GM19351 (cell line): Measurements from ENCODE around the gene COL8A2.

Source experiments
- ATAC-seq: cut with Tn5 transposase; IDR thresholded peaks from one replicate; pipeline ENCODE4 v1.9.1; 2021; ENCODE audit warnings: mild to moderate bottlenecking, moderate library complexity; ENCODE audit not compliant: unreplicated experiment

COL8A2 gene

DNA sequence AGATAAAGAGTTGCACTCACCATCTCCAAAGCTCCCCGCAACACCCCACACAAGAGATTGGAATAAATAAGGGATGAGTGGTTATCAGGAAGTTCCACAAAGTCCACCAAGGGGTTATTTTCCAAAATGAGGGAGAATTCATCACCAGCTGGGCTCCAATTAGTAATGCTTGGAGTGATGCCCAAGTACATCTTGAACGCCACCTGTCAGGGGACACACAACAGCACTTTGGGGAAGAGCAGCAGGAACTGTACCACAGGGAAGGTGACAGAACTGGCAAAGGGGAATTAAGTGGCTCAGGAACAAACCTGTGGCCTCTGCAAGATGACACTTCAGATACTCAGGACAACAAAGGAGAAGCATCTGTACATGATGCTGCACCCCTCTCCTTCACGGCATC, 12.8 kb upstream of the COL8A2 start:
- no peak for ATAC-seq

DNA sequence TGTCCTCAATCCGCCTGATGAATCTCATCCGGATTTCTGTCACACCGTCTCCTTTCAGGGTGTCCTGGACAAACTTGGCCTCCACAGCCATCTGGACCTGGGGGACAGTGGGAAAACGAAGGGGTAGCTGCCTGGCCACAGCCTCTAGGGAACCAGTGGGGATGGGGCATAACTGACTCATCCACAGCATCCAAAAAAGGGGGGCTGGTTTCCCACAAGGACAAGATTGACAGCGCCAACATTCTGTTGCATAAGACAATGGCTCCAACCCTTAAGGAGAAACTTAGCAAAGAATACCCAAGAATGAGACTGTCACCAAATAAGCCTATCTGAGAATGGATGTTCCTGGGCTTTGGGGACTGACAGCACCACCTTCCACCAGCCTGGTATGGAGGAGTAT, 12.2 kb upstream of the COL8A2 start:
- ATAC-seq, result no peak

DNA sequence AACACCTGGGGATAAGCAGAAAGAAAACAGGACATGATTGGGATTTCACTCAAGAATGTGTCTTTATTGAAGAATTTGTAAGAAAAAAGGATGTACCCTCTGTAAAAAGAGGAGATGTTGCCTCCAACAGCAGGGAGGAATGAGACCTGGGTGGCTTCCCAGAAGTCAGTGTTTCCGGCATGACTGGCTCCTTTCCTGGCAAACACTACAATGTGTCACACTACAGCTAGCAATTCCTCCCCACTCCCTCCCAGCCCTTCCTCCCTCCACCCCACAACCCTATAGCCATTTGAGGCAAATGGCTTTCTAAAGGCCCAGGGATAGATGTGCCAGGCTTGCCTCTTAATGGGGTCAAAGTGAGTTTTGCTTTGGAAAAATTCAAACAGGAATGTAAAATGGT, 11.5 kb upstream of the COL8A2 start:
- no peak for ATAC-seq

DNA sequence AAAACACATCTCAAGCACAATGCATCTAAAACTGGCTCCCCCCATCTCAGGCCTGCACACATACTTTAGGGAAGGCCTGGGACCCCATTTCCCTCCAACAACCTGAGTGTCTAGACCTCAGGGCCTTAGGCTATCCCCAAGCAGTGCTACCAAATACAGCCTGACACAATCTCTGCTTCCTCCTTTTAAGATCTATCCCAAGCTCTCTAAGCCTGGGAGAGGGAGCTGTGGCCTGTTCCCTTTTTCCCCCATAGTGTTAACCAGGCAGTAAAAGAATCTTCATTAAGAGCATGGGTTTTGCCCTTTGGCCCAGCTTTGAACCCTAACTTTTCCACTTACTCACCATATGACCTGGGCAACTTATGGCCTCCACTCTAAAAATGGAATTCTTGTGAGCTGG, 10.8 kb upstream of the COL8A2 start:
- ATAC-seq, result no peak

DNA sequence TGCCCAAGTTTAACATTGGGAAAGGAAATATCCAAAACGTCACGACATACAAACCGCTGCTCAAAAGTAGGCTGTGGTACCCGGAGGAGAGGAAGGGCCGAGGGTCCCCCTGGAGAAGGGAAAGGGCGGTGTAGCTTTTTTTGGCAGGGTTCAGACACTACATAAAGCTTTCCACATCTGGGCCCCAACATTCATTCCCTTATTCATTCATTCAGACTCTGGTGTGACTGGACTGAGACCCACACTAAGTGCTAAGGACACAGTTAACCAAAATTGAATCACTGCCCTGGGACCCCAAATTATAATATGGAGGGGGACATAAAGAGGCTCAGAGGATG, 10.3 kb upstream of the COL8A2 start:
- no peak for ATAC-seq

DNA sequence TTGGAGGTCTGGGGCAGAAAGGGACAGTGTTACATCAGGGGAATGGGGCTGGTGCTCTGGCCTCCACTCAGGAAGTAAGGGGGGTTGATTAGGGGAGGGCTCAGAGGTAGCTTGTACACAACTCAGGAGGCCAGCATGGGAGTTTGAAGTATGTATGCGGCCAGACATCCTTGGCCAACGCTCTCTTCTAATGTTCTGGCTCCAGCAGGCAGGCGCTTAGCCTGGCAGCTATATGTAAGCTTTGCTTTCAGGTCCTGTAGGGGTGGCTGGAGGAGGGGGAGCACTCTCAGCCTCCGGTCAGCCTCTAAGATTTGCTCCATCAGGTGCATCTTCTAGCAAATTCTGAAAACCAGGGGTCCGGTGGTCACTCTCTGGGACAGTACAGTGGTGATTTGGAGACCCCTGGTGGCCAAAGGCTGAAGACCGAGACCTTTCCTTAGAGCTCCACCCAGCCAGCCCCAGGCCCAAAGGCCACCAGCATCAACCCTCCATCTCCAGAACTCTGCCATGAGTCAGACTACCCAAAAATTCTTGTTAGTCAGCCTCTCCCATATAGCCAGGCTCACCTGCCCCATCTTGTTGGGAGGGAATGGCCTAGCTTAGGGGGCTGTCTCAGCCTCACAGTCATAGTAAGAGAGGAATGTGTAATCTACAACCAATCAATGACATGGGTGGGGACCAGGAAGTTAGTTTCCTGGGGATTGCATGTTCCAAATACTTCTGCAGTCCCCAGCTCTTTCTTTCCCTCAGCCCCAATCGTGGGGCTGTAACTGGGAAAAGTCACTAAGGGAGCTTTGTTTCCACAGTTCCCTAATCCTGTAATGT, 9.7 kb upstream of the COL8A2 start:
- ATAC-seq, result no peak

DNA sequence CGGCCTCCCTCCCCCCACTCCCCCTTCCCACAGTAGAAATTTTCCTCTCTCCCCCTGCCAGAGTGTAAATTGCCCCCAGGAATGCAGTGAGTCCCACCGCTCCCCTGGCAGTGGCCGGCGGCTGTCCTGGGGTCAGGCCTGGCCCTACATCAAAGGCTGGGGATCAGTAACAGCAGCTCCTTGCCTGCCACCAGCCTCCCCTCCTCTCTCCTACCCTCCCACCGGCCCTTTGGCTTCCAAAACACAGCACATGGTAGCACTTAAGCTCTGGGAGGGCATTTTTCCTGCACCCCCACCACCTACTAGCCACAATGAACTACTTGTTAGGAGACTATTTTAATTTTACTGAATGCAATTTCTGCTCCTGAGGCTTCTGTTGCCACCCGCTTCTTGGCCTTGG, 9.0 kb upstream of the COL8A2 start:
- ATAC-seq, result no peak

DNA sequence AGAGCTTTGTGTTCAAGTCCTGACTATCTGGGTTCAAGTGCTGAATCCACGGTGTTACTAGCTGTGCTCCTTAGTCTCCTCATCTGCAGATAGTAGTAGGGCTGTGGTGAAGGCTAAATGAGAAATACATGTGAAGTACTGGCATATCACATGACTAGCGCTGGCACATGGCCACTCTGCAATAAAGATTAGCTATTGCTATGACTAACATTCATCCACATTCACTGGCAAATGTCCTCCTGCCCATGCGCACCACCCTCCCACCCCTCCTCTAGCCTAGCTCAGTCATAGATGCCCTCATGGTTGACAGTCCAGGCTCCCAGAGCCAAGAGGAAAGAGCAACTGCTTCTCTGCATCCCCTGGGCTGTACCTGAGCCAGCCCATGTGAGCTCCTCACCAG, 8.5 kb upstream of the COL8A2 start:
- ATAC-seq, result no peak

DNA sequence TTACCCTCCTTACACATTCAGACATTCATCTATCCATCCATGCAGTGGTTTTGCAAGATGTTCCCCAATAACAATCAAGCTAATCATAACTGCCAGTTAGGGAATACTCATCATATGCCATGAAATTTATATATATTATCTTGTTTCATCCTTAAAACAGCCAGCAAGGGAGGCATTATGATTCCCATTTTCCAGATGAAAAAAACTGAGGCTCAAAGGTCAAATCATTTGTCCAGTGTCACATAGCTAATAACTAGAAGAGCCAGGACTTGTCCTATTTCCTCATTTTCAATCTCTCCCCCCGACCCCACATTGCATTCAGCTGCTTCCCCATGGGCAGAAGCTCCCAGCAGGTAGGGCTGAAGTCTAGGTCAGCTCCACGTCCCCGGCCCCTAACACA, 7.0 kb upstream of the COL8A2 start:
- no peak for ATAC-seq

DNA sequence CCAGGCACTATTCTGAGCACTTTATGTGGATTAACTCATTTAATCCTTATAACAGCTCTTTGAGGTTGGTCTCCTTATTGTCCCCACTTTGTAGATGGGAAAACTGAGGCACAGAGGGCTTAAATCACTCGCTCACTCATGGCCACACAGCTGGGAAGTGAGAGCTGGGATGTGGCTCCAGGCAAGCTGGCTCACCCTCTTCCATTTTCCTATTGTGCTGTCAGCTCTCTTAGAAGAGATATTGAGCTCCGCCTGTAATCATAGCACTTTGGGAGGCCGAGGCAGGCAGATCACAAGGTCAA, 3.8 kb upstream of the COL8A2 start:
- ATAC-seq, result no peak

DNA sequence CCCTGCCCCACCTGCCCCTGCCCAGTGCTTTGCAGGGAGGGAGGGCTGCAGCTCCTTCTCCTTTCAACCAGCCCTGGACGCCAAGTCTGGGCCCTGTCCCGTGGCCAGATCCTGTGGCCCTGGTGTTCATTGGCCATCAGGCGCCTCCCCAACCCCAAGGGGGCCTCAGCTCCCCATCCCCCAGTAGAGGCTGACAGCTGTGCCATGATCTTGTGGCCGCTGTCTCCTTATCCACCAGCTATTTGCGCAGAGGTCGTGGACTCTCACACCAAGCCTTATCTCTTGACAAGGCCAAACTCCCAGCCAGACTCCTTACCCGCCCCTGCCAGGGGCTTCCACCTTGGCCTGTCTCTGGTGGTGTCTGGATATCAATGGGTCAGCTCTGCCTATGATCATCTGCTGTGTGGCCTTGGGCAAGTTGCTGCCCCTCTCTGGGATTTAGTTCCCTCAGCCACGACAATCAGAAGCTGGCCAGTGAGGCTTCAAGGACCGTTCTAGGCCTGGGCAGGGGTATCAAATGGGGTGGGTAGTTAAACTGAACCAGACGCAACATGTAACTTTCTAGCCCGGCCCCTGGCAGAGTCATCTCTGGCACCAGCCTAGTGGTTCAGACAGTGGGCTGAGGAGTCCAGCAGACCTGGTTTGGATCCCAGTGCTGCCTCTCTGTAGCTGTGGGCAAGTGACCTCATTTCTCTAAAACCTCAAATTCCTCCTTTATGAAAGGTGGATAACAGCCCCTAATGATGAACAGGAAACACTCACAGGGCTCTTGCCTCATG, 3.3 kb upstream of the COL8A2 start:
- ATAC-seq, result no peak

DNA sequence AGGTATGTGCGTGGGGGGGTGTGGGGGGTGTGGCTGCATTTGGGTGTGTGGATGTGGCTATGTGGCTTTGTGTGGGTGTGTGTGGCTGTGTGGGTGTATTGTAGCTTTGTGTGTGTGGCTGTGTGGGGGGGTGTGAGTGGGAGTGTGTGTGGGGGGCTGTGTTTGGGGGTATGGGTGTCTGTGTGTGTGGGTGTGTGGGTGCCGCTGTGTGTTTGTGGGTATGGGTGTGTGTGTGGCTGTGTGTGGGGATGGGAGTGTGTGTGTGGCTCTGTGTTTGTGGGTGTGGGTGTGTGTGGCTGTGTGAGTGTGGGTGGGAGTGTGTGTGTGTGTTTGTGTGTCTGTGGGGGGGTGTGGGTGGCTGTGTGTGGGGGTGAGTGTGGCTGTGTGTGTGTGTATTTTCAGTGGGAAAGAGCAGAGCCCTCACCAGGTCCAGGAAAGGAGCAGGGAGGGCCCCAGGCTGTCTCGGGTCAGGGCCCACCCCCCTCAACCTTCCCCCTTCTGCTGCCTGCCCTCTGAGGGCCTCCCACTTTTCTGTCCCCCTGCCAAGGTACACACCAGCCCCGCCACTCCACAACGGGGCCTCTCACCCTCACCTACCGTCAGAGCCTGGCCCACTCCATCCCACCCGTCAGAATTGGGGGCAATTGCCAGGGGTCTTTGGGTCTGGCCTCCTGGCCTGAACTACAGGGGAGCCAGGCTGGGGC, 1.9 kb upstream of the COL8A2 start:
- ATAC-seq, result no peak

DNA sequence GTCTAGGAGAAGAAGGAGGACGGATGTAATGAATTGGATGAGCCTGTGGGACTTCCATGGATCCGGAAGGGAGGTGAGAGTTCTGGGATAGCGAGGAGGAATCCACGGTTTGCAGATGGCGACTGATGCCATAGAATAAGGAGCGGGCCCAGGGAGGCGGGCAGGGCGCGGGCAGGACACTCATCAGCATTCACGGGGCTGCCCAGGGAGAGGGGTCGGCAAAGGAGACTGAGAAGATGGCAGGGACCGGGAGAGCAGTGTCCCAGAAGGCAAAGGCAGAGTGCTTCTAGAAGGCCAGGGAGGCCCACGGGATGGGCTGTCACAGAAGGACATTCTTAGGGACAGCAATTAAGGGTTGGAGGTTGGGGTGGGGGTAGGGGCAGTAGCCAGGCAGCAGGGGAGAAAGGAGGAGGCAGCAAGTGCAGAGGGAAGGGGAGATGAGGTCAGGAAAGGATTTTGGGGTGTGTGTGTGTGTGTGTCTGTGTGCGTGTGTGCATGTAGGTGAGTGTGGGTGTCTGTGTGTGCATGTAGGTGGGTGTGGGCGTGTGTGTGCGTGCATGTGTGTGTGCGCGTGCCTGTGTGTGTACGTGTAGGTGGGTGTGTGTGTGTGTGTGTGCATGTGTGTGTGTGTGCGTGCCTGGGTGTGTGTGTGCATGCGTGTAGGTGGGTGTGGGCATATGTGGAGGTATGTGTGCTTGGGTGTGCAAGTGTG, 1.1 kb upstream of the COL8A2 start:
- no peak for ATAC-seq

DNA sequence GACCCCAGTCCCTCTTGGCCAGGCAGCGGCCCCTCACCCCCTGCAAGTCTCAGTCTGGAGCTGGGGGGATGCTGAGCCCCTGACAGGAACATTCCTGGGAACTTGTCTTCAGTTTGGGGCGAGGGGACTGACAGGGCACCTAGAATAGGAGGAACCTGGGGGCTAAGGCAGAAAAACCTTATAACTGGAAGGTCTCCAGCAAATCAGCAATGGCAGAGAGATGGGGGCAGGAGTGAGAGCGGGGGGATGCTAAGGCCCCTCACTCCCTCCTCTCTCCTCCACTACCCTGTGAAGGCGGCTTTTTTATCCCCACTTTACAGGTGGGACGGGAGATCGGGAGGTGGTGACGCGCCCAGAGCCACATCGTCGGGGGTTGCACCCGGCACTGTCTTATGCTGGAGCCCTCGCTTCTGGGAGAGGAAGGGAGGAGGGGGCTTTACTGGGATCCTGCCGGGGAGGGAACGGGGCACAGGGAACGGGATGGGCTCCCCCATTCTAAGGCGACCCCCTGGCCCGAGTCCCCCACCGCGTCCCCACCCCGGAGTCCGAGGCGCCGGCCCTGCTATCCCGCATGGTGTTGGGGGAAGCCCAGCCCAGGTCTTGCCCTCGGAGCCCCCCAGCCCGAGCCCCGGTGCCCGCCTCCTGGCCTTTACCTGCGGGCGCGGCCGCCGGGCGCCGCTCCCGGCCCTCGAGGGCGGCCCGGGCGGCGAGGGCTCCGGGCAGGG, 456 bp downstream of the COL8A2 start:
- no peak for ATAC-seq

DNA sequence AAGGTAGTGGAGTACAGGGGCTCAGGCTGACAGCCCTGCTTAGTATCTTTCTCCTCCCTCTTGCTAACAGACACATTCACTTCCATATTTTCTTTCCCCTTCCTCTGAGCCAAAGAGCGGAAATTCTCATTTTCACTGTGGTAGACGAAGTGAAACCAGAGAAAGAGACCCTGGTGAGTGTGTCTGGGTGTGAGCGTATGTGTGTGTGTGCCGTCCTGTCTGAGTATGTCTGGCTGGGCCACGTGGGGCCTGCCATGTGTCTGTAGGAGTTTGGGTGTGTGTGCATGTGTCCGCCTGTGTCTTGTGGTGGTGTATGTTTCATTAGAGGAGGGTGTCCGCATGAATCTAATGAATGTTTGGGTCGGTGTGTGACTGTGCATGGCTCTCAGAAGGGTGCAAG, 1.7 kb downstream of the COL8A2 start:
- ATAC-seq, result no peak

DNA sequence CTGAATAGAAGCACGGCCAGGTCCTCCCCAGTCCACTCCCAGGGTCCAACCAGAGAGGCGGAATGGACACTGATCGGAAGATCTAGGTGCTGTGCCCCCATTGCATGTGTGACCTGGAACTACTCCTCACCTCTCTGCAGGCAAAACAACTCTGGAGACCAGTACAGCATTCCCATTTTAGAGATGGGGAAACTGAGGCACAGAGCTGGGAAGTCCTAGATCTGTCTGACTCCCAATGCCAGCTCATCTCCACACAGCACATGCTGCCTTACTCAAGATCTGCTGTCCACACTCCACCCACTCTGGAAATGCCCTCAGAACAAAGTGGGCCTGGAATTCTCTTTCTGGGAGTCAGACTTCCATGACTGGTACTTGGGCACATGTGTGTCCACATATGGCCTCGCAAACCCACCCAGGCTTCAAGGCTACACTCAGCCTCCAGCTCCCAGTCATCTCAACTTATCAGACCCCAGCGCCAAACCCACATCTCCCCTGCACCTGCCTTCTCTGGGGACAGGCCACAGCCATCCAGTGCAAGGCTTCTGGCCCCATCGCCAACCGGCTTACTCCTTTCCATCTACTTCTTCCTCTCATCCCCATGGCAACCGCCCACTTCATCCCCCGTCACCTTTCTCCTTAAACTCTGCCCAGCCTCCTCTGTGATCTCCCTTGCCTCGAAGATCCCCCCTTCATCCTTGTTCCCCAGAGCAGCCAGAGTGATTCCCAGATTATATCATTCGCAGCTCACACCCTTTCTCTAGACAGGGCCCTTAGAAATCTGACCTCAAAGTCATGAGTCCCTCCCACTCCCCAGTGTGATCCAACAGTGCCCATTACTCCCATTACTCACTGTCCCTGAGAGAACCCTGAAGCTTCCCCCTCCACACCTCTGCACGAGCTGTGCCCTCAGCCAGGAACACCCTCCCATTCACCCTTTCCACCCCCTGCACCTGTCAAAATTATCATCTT, 2.7 kb downstream of the COL8A2 start:
- ATAC-seq, result no peak

DNA sequence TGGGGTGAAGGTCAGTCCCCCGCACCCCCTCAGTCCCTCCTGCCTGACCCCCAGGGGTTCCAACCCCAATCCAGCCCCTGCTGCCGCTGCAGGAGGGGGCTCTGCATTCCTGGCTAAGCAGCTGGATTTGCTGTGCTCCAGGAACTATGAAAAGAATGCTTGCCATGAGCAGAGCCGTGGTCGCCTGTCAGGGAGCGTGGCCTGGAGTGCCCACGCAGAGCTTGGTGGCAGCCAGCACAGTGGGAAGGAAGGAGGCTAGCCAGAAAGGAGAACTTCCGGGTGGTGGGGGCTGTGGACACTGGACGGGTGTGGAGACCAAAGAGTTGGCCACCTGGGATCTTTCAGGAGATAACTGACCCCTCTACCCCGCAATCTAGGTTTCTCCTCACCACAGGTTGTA, 5.6 kb downstream of the COL8A2 start:
- ATAC-seq, result no peak

DNA sequence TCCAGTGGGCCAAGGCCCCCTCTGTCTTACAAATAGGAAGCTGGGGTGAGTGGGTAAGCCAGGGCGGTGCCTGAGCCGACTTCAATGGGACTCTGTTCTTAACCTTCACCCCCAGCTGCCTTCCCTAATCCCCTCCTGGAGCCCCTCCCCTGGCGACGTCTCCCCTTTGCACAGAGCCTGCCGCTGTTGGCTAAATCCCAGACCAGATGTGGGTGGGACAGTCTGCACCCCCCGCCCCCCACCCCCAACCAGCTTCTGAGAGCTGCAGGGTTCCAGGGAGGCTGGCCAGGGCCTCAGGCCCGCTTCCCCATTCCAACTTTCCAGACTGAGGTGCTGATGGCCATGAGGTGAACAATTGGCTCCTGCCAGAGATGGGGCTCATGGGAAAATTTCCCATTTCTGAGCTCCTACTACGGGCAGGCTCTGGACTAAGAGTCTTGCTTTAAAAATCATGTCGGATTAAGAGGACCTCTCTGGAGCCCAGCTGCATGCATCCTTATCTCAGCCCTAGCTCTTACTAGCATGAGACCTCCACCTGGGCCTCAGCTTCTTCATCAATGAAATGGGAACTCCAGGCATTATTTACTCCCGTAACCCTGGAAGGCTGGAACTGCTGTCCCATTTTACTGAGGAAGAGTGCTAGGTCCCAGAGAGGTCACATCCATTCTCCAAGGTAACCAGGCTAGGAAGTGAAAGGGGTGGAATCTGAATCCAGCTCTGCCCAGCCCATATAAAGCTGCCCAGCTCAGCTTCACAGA, 6.4 kb downstream of the COL8A2 start:
- ATAC-seq, result no peak

DNA sequence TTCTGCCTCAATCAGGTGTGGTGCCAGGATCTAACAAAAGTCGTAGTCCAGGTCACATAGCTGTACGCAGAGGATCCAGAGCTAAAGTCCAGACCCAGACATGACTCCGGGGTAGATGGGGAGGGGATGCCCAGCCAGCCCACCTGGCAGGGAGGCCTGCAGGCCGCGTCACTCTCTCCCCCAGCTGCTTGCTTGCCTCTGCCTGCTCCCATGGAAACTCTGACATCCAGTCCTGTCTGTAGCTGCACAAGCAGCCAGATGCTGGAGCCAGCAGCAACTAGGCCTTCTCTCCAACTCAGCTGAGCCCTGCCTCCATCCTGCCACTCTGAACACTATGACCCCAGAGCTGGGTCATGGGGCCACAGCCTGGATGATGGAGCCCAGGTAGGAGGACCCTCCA, 8.1 kb downstream of the COL8A2 start:
- ATAC-seq, result no peak
